Fibroblast of mammary gland (primary cell): ENCODE results near the gene HIVEP2.

Experiments used
- DNase-seq: peaks from one replicate; pipeline ENCODE4 v3.0.0-alpha.2; 2010; ENCODE audit warnings: low read depth
- H3K4me3 ChIP-seq: 2 replicates; pipeline ENCODE4 v1.5.1; 2011; ENCODE audit warnings: low read depth, mild to moderate bottlenecking, low read length, moderate library complexity; ENCODE audit not compliant: control insufficient read depth
- TF ChIP-seq, protein P1 (sequence below): conservative IDR thresholded peaks from 2 replicates; pipeline ENCODE4 v1.5.1; 2011; ENCODE audit warnings: low read depth, low read length, inconsistent platforms; ENCODE audit not compliant: control insufficient read depth, insufficient read depth

HIVEP2 gene

GRCh38 chr6:142886431-142887170 lies 58.4 kb downstream of the HIVEP2 start:
- no peak overlapping the region for H3K4me3 ChIP-seq
- TF ChIP-seq, protein P1, sequence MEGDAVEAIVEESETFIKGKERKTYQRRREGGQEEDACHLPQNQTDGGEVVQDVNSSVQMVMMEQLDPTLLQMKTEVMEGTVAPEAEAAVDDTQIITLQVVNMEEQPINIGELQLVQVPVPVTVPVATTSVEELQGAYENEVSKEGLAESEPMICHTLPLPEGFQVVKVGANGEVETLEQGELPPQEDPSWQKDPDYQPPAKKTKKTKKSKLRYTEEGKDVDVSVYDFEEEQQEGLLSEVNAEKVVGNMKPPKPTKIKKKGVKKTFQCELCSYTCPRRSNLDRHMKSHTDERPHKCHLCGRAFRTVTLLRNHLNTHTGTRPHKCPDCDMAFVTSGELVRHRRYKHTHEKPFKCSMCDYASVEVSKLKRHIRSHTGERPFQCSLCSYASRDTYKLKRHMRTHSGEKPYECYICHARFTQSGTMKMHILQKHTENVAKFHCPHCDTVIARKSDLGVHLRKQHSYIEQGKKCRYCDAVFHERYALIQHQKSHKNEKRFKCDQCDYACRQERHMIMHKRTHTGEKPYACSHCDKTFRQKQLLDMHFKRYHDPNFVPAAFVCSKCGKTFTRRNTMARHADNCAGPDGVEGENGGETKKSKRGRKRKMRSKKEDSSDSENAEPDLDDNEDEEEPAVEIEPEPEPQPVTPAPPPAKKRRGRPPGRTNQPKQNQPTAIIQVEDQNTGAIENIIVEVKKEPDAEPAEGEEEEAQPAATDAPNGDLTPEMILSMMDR = peak; percentile 49
- DNase-seq = peak; percentile 75

- H3K4me3 ChIP-seq = peak overlapping the region; percentile 45
- TF ChIP-seq, protein P1 = no peak
- DNase-seq = peak; percentile 99
These were observed 59.7 kb downstream of the HIVEP2 start for GRCh38 chr6:142885182-142885867.

DNA sequence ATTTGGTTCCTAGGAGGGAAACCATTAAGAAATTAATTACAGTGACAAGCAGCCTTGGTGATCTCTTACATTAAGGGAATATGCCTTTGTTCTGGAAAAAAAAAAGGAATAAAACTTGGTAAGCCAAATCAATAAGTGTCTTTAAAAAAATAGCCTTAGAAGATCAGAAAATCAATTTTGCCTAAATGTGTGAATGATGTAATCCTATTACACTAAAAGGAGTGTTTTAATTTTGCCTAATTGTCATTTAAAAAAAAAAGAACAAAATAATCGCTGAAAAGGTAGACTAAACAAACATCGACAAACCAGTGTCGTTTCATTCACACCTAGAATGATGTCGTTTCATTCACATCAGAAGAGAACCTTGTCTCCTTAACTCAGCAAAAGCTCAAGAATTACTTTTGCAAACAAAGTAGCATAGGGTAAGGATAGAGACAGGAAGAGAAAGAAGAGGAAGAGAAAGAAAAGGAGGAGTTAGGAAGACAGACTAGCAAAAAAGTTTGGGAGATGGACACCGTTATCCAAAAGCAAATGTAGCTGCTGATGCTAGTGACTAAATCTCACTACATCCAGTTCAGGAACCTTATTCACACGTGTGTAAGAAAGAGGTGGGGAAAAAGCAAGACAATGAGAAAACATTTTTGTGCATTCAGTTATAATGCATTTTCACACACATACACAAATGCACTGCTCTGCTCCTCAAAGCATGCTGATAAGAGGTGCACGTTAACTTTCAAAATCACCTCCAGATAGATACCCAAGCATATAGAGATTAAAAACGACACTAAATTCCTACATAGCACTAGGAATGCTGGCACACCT lies 60.6 kb downstream of the HIVEP2 start:
- no peak overlapping the region for H3K4me3 ChIP-seq
- TF ChIP-seq, protein P1 = no peak
- no peak for DNase-seq

DNA sequence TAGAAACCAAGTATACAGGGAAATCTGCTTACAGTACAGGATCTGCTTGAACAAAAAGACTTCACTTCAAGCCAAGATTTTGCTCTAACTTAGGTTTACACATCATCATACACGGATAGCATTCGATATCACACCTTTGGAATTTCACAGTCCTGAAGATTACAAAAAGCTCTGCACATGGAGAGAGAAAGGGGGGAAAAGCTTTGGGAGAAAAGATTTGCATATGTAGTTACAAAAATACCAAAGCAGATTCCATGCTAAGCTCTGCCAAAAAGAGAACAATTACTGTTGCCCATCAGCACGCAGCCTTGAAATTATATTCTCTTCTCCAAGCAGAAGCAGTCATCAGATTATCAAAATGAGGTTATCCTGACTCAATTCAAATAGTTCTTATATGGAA lies 62.0 kb downstream of the HIVEP2 start:
- TF ChIP-seq, protein P1 = no peak
- DNase-seq = peak; percentile 54
- H3K4me3 ChIP-seq = no peak overlapping the region

DNA sequence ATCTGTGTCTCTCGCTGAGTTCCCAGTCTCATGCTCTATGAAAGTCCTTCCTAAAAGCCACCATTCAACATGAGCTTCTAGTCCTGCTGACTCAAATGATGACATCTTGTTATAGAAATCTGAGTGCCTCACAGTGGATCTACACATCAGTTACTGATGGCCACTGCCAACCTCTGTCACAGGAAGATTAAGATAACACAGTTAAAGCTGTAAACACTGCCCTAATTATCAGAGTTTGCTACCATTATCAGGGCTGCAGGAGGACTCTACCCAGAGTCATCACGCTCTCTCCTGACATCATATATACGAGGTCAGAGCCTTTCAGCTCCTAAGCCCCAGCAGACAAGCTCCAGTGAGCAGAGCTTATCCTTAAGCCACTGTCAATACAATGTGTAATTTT lies 63.2 kb downstream of the HIVEP2 start:
- DNase-seq = no peak
- H3K4me3 ChIP-seq = no peak overlapping the region
- TF ChIP-seq, protein P1 = no peak

- DNase-seq = no peak
- TF ChIP-seq, protein P1 = no peak
- no peak overlapping the region for H3K4me3 ChIP-seq
These were observed 63.7 kb downstream of the HIVEP2 start for GRCh38 chr6:142881290-142881689.
